Left cardiac atrium (tissue), 4 donors: ENCODE data around the gene FDX1. TPM values are rescaled to one million over a fixed set of nuclear protein-coding genes. Genes with fewer than 3 reads are reported as not detected.

Experiments used
- ATAC-seq, 2 donors: fragments of 200-7000 bp; cut with Tn5 transposase; one replicate each; pipeline ENCODE4 v1.9.1; 2020; ENCODE audit warnings: mild to moderate bottlenecking in 2 of 2, moderate library complexity in 2 of 2
- DNase-seq: peaks from one replicate; pipeline ENCODE4 v3.0.0-alpha.2; 2020
- intact Hi-C, 2 donors: fragments of 100-400 bp; cut with DNase I; formaldehyde crosslinking; loops; one replicate each; pipeline versions ENCODE4 v1.14.1 to v1.15.1; 2022 to 2023
- total RNA-seq, 2 donors: library from RNA; stranded (reverse); fragmentation: NEBNext Ultra II Directional; extraction: Animal tissue kit (Norgen Biotek cat#: 25700); gene quantifications; one replicate each; pipeline ENCODE4 v1.2.1, GENCODE V29; 2021
- donor health status: DM: no; HTN: yes; CAD: no.
- donor health status: DM: no; HTN: yes; CAD: no; lungs with severe emphysema.
- donor health status: DM: yes; HTN: yes; CAD: no.
- donor health status: Dilated cardiomyopathy.

Gene FDX1
- total RNA-seq, 2 donors from 2014 or later = 11.8 to 16.2 TPM

DNA sequence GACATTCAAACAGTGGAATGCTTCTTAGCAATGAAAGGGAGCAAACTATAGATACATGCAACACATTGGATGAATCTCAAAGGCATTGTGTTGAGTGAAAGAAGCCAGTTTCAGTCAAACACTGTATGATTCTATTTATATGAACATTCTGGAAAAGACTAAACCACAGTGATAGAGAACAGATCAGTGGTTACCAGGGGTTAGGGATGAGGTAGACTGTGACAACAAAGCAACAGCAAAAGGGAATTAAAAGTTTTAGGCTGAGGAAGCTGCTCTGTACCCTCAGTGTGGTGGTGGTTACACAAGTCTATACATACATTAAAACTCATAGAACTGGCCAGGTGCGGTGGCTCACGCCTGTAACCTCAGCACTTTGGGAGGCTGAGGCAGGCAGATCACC, 23.0 kb downstream of the FDX1 start:
- intact Hi-C loops = loop anchor here in 1 of 2 donors (10.0 kb wide), 1 partner anchor 782 kb away; no protein-coding TSS in a partner anchor
- ATAC-seq (no peak), DNase-seq (no peak)

- intact Hi-C loops = loop anchor here in 1 of 2 donors (10.0 kb wide), 1 partner anchor 781 kb away; no protein-coding TSS in a partner anchor
- no peak for DNase-seq
- no peak for ATAC-seq
Observed at GRCh38 chr11:110453684-110454354, 24.1 kb downstream of the FDX1 start.

DNA sequence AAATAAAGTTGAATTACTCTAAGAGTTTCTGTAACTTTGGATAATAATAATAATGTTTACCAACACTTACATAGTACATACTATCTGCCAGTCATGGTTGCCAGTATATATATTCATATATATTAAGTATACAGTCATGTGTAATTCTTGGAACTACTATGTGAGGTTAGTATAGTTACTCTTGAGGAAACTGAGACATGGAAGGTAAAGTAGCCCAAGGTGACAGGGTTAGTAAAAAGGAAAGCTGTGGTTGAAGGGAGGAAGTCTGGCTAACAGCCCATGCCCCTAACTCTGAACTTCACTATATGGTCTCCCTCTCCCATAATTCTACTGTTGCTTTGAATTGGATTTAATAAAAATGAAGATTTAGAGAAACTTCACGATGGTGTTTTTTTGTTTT, 24.9 kb downstream of the FDX1 start:
- intact Hi-C loops = loop anchor here in 1 of 2 donors (10.0 kb wide), 1 partner anchor 780 kb away; no protein-coding TSS in a partner anchor
- no peak for DNase-seq
- ATAC-seq = no peak

- DNase-seq = no peak
- ATAC-seq = no peak
- intact Hi-C loops = loop anchor here in 1 of 2 donors (10.0 kb wide), 1 partner anchor 779 kb away; no protein-coding TSS in a partner anchor
Observed at GRCh38 chr11:110455718-110456117, 26.0 kb downstream of the FDX1 start.

- intact Hi-C loops = no loop called here
- DNase-seq (peak; percentile 61), ATAC-seq (peak; percentile 84 to 95)
Observed at GRCh38 chr11:110463153-110463552, 33.4 kb downstream of the FDX1 start.

GRCh38 chr11:110465231-110465630, 35.5 kb downstream of the FDX1 start:
- ATAC-seq (no peak), DNase-seq (no peak)
- intact Hi-C loops = no loop called here

- intact Hi-C loops = no loop called here
- DNase-seq = no peak
- no peak for ATAC-seq
Observed at GRCh38 chr11:110467556-110467955, 37.8 kb downstream of the FDX1 start.

GRCh38 chr11:110468121-110468520, 38.4 kb downstream of the FDX1 start:
- ATAC-seq = no peak
- intact Hi-C loops = no loop called here
- DNase-seq = no peak

DNA sequence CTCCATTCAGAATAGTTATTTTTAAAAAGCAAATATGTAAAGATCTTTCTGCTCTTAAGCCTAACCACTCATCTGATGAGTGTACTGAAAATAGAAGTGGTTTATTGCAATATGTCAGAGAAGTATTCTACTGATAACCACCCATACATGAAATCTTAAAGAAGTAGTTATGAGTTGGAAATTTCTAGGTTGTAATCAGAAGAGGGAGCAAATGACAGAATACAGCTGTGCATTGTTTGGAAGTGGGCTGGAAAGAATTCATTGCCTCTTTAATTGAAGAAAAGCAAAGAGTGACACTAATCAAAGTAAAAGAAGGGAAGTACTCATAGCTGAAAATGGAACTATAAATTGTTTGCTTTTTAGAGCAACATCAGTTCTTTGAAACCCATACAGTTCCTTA, 39.4 kb downstream of the FDX1 start:
- ATAC-seq (no peak), DNase-seq (no peak)
- intact Hi-C loops = no loop called here

DNA sequence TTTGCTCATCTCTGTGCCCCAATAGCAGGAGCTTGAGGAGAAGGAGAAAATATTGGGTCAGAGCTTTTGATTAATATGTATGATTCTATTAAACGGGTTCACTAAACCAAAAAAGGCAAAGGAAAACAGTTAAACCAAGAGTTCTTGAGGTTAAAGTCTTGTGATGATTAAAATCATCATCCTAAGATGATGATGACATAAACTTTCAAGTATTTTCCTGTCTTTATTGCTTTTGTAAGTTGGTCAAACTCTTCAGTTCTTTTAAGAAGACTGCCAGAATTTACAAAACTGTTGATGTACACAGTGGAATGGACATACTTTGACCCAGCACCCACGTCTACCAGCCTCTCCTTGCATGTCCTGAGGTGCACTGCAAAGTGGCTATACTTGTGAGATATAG, 41.0 kb downstream of the FDX1 start:
- ATAC-seq (no peak), DNase-seq (no peak)
- intact Hi-C loops = no loop called here

- no peak for ATAC-seq
- no peak for DNase-seq
- intact Hi-C loops = no loop called here
Observed at GRCh38 chr11:110471371-110471770, 41.6 kb downstream of the FDX1 start.

- no peak for DNase-seq
- peak in 1 of 2 donors; percentile 62 for ATAC-seq
- intact Hi-C loops = no loop called here
Observed at GRCh38 chr11:110472858-110473257, 43.1 kb downstream of the FDX1 start.

GRCh38 chr11:110473706-110474105, 44.0 kb downstream of the FDX1 start:
- ATAC-seq (peak in 1 of 2 donors; percentile 73), DNase-seq (no peak)
- intact Hi-C loops = no loop called here

DNA sequence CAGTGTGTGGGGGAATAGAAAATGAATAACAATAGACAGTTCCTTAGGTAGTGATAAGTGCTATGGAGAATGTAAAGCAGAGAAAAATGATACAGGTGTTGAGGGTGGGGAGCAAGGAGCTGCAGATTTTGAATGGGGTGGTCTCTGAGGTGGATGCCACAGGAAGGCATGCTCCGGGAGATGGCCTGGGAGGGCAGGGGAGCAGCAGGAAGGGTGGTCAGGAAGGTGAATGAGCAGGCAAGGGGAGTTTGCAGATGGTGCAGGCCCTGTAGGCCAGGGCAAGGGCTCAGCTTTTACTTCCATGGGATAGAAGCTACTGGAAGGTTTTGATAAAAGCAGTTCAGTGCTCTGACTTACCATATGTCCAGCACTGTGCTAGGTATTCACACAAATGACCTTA, 44.8 kb downstream of the FDX1 start:
- intact Hi-C loops = no loop called here
- ATAC-seq (no peak), DNase-seq (no peak)

- no peak for ATAC-seq
- no peak for DNase-seq
- intact Hi-C loops = no loop called here
Observed at GRCh38 chr11:110475671-110476070, 45.9 kb downstream of the FDX1 start.

DNA sequence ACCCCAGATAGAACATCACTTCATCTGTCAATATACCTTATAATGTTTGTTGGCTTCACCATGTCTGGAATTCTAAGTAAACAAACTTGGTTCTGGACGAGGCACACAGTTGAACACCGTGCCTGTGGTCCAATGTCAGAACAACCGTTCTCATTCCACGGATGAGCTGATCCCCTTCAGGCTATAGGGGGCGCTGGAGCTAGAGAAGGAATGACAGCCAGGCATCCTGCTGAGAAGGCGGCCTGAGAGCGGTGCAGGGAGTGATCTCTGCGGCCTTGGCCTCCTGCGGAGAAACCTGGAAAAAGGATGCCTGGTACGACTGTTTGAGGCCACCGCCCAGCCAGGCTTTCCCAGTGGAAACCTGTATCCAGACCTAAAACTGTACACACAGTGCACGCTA, 48.7 kb downstream of the FDX1 start:
- DNase-seq = no peak
- no peak for ATAC-seq
- intact Hi-C loops = no loop called here

- intact Hi-C loops = no loop called here
- DNase-seq (no peak), ATAC-seq (peak; percentile 56 to 92)
Observed at GRCh38 chr11:110479108-110480101, 49.7 kb downstream of the FDX1 start.

DNA sequence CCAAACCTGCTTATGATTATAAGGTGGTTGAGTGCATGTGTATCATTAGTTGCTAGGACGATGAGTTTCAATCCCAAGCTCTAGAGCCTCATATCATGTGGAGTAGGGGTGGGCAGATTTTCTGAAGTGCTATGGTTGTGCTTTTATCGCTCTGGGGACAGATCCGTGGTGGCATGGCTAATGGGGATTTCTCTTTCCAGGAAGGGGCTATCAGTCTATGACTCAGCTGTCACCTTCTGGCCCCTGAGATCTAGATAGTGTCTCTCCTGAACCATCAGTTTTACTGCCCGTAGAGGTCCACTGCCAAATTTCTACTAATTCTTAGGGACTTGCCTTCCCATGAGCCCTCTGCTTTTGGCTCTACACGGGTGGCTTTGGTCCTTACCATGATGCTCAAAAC, 51.8 kb downstream of the FDX1 start:
- no peak for ATAC-seq
- no peak for DNase-seq
- intact Hi-C loops = no loop called here

DNA sequence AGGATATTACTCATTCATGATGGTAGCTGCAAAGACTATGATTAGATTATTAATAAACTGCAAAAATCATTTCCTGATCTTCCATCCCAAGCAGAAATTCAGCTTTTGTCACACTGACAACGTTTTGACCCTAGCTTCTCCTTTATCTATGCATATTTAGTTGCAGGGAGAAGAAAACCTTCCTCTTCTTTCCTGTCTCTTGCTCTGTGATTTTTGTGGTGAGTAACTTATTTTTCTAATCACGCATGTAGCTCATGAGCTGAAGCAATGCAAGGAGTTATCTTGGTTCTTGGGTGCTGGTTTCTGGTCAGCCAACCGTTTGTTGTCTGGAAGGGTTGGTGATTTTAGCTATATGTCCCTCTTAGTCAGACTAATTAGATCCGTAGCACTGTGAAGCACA, 56.4 kb downstream of the FDX1 start:
- DNase-seq (no peak), ATAC-seq (no peak)
- intact Hi-C loops = no loop called here

- no peak for DNase-seq
- intact Hi-C loops = no loop called here
- ATAC-seq = no peak
Observed at GRCh38 chr11:110488446-110488845, 58.7 kb downstream of the FDX1 start.
